Hematopoietic multipotent progenitor cell treated with erythropoietin and hydrocortisone succinate and interleukin-3 and kit ligand, for 4 days (in vitro differentiated cells): Measurements from ENCODE around the gene WNT3A.

ENCODE experiments used
- DNase-seq: peaks from one replicate; pipeline ENCODE4 v3.0.0-alpha.2; 2015

WNT3A gene

DNA sequence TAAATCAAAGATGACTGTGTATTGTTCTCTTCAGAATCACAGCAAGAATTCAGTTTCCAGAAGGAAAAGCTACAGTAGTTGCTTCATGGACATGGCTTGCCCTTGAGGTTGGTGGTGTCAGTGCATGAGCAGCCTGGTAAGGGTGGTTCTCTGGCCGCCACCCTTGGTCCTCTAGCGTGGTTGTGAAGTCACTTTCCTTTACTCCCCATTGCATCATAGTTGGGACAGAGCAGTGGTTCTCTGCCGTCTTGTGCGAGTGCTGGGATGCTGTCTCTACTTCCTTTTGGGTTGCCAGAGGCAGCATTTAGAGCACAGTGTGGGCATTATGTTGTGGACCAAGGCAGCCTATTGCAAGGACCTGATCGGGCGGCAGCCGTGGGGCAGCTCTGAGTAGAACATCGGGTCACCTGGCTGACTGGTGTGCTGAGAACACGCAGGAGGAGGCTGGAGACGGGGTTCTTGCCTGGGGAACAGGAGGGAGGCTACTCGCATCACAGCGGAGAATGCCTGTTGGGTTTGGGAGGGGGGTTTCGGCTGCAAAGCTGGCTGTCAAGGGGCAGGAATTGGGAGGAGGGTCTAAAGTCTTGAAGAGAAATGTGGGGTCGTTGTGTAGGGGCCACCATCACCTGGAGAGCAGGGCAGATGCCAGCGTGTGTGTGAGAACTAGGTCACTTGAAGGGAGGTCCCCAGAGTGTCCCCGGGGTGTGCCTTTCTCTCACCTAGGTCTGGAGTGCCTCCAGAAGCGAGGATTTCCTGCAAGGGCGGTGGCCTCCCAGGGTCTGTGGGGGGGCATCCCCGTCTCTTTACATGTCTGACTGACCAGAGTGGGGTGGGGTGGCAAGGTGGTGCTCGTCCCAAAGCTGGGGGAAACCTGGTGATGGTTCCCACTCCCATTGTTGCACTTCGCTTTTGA lies 82.0 kb downstream of the WNT3A start:
- DNase-seq, result peak; percentile 63

DNA sequence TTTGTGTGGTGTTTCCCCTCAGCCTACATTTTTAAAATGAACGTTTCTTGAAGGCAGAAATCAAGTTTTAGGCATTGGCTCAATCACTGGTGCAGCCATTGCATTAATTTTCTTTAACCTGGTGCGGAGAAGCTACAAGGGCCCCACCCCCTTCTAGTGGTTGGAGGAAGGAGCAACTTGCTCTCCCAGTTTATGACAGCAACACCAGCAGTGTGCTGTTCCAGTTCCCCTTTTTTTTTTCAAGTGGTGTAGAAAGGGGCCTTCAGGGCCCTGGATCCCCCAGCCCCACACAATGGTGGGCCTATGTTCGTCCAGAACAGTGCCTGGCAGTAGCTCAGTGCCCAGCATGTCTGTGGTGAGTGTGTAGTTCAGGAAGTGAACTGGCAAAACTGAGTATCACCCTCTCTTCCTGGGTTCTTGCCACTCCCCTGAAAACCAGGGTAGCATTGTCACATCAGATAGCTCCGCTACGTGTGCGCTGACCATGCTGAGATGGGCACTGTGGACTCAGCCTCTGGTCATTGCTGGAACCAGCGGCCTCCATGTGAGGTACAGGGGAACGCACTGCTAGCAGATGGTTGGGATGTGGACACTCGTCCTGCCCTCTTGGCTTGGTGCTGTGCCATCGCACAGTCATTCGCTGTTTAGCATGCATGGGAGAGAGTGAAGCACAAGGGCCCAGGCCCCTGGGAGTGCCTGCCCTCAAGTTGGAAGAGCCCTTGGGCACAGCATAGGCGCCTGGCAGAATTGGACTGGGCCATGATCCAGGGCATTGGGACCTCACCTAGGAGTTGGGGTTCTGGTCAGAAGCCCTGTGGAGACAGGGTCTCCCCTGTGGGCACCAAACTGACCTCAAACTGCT lies 83.0 kb downstream of the WNT3A start:
- peak; percentile 79 for DNase-seq

DNA sequence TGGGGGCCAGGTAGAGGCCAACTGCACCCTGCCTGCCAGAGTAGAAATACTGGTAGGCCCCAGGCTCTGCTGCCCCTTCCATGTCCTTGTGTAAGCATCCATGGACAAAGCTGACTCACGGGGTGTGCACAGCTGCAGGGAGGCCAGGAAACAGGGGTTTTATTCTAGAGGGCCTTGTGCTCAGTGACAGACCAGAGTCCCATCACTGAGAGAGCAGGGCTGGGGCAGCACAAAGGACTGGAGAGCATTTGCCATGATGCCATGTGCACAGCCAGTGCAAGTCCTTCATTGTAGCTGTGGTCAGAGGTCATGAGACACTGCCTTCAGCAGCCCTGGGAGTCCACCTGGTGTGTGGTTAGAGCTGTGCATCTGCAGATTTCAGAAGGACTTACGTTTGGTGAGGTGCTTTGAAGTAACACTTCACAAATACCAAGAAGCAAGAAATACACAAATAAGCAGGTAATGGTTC lies 83.8 kb downstream of the WNT3A start:
- DNase-seq, result no peak

DNA sequence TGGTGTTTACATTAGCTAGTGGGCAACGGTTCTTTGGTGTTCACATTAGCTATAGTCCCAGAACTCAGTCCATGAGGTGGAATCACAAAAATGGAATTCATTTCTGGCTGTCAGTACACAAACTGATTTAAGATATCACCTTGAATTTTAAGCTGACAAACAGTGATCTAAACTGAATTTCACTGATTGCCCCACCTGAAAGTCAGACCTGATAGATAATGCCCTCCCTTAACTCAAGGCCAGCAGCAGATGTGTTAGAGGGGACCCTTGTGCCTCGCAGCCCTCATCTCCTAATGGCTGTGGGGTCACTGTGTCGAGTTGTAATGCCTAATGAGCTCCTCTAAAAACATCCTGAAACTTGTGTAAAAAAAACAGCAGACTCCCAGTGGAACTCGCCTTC lies 84.3 kb downstream of the WNT3A start:
- no peak for DNase-seq

DNA sequence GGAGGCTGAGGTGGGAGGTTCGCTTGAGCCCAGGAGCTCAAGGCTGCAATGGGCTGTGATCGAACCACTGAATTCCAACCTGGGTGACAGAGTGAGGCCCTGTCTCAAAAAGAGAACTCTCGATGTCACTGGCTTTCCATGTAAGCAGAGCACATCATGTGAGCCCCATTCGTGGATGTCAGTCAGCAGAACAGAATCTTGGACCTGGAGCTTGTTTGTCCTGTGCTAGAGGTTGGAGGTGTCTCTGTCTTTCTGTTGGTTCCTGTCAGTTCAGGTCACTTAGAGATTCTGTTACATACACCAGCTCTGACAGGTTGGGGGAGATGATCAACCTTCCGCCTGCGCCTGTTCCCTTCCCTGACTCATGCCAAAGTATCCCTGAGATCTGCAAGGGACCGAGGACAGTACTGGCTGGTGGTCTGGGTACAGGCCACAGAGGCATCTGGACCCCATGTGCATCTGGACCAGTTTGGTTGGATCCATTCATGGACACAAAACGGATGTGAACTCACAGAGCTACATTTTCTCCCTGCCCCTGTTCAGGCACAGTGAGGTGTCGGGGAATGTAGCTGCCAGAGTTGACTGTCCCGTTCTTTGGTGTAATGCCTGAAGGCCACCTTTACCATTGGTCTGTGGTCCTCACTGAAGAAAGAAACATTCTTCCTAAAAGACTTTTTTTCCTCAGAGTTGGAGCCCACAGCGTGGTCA lies 85.7 kb downstream of the WNT3A start:
- no peak for DNase-seq

DNA sequence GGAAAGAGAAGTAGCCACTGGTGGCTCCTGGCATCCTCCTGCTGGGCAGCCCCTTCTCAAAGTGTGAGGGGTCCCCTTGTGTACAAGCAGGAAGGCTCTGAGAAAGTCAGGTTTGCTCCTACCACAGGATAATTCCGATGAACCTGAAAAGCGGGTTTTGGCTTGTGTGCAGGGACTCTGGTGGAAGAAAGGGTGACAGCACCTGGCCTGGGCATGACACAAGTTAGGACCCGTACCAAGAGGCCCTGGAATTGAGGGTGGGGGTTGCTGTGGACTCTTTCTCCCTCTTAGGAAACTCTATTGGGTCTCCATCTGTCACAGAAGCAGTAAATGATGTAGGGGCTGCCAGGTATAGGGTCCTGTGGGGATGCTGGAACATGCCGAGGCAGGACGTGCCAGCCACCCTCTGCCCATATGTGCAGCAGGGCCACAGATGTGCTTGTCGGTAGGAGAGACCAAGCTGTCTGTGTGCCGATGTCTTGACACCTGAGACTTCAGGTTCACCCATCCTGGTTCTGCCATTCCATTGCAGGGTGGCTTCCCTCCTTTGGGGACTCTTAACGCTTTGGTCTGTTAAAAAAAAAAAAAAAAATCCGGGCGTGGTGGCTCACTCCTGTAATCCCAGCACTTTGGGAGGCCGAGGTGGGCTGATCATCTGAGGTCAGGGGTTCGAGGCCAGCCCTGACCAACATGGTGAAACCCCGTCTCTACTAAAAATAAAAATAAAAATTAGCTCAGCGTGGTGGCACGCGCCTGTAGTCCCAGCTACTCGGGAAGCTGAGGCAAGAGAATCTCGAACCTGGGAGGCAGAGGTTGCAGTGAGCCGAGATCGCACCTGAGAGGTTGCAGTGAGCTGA lies 86.5 kb downstream of the WNT3A start:
- no peak for DNase-seq

DNA sequence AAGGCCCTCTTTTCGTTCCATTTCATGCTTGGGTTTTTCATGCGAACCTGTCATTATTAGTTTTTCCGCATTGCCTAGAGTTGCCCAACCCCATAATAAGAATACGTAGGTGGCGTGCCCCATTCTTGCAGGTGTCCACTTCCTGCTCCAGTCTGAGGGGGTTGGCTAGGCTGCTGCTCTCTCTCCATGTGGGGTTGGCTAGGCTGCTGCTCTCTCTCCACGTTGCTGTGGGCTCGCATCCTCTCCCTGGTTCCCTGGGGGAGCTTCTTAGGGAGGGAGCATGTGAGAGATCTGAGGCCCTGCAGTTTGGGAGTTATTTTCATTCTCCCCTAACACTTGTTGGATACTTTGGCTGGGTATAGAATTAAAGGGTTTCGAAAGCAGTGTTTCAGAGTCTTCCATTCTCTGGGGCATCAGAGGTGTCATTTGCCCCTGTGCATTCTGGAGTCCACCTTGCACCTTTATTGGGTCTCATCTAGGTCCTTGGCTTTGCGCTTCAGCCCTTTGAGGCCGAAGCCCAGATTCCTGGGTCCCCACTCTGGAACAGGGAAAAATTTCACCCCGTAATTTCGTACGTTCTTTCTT lies 87.7 kb downstream of the WNT3A start:
- no peak for DNase-seq

DNA sequence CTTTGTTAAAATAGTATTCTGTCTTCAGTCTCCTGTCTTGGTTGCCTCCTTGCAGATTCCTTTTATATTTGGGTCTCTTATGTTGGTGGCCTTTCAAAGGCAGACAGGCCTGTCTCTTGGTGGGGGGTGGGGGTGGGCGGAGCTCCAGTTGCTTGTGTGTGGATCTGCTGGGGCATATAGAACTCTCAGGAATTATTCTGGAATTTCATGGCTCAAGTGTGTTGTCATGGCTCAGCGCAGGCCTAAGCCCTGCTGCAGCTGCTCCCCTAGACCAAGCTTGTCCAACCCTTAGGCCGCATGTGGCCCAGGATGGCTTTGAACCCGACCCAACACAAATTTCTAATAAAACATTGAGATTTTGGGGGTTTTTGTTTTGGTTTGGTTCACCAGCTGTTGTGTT lies 88.4 kb downstream of the WNT3A start:
- DNase-seq, result no peak

DNA sequence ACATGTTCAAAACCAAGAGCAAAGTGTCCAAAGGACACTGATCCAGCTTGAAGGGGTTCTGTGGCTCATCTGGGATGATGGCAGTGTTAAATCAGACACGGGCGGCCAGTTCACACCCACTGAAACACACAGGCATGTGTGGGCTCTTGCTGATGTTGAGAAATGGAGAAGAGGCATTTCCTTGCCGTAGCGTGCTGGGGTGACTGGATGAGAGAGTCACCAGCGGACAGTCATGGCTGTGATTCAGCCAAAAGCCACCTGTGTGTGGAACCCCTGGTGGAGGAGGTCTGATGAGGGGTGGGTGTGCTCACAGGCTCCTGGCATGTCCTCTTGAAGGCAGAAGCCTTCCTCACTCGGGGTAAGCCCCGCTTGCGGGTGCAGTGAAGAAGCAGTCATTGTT lies 89.1 kb downstream of the WNT3A start:
- DNase-seq, result no peak

DNA sequence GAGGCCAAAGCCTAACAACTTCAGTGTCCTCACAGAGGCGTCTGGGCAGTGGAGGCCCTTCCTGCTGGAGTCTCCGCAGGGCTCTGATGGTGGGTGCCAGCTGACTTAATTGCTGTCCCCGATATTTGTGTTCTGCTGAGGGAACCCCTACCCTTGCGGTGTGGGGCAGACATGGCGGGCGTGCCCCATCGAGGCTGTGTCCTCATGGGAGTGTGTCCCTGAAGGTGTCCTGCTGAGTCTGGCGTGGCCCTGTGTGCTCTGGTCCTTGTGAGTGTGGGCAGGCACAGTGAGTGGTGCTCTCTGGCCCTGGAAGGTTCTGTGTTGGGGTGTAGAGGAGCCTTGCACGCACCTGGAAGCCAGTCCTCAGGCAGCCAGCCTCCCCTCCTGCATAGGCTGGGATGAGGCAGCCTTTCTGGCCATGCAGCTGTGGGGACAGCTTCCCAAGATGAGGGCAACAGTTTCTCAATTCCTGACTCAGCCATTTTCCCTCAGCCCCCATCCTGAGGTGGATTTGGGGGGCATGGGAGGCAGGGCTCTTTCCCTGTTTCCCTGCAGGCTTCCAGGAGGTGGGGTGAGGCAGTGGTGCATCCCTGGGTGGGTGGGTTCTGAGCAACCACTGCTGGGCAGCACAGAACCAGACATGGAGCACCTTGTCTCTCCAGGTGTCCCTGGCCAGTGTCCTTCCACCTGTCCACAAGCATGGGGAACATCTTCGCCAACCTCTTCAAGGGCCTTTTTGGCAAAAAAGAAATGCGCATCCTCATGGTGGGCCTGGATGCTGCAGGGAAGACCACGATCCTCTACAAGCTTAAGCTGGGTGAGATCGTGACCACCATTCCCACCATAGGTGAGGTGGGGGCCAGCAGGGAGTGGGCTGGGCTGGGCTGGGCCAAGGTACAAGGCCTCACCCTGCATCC lies 89.9 kb downstream of the WNT3A start:
- no peak for DNase-seq

DNA sequence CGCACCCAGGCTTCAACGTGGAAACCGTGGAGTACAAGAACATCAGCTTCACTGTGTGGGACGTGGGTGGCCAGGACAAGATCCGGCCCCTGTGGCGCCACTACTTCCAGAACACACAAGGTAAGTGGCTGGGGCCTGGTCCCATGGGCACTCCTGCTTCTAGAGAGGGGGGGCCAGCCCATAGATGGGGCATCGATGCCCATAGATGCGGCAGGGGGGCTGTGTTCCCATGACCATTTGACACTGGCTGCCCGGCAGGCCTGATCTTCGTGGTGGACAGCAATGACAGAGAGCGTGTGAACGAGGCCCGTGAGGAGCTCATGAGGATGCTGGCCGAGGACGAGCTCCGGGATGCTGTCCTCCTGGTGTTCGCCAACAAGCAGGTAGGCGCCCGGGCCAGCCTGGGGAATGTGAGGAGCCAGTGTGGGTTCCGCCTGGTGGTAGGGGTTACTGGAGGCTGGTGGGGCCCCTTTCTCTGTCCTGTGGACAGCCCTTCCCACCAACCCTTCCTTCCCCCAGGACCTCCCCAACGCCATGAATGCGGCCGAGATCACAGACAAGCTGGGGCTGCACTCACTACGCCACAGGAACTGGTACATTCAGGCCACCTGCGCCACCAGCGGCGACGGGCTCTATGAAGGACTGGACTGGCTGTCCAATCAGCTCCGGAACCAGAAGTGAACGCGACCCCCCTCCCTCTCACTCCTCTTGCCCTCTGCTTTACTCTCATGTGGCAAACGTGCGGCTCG lies 90.7 kb downstream of the WNT3A start:
- DNase-seq, result no peak

DNA sequence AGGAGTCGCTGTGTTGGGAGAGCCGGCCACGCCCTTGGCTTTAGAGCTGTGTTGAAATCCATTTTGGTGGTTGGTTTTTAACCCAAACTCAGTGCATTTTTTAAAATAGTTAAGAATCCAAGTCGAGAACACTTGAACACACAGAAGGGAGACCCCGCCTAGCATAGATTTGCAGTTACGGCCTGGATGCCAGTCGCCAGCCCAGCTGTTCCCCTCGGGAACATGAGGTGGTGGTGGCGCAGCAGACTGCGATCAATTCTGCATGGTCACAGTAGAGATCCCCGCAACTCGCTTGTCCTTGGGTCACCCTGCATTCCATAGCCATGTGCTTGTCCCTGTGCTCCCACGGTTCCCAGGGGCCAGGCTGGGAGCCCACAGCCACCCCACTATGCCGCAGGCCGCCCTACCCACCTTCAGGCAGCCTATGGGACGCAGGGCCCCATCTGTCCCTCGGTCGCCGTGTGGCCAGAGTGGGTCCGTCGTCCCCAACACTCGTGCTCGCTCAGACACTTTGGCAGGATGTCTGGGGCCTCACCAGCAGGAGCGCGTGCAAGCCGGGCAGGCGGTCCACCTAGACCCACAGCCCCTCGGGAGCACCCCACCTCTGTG lies 91.6 kb downstream of the WNT3A start:
- DNase-seq, result no peak

DNA sequence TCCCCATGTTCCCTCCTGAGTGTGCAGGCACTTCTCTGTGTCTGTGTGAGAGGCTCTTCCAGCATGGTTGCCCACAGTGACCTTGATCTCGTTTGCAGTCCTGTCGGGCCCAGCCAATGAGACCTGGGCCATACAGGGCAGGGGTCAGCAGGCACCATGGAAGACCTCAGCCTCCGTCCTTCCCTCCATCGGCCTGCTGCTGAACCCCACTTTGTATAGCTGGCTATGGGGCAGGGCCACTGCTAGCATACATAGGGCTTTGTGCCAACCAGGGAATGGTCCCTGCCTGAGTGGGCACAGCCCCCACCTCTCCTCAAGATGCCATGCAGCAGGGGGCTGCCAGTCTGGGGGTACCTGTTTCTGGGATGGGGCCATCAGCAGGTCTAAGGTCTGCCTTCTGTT lies 92.5 kb downstream of the WNT3A start:
- no peak for DNase-seq

DNA sequence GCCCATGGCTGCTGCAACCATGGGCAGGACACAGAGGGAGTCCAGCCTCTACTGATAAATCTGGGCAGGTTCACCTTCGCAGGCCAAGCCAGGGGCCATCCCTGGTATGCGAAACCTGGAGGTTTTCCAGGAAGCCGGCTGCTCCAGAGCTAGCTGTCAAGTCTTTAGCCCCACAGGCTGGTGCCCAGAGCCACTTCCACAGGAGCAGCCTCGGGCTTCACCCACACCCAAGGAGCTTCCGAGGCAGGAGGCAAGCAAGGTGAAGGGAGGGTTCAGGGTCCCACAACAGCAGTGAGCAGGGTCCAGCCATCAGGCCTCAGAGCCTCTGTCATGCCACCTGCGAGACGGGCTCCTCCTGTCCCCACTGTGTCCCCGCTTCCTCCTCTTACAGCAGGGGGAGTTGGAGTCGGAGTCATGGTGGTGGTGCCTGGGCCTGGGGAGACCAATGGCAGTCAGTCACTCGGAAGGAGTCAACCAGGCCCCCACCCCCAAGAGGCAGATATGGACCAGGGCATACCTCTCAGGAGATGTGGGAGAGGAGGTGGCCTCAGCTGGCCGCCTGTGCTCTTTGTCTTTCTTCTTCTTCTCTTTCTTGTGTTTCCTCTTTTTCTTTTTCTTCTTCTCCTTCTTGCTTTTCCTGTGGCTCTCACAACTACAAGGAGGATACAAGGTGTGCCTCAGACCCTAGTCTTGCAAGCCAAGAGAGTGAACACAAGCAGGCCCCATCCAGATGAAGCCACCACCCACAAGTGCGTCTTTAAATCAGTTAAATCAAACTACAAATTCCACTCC lies 94.2 kb downstream of the WNT3A start:
- no peak for DNase-seq

DNA sequence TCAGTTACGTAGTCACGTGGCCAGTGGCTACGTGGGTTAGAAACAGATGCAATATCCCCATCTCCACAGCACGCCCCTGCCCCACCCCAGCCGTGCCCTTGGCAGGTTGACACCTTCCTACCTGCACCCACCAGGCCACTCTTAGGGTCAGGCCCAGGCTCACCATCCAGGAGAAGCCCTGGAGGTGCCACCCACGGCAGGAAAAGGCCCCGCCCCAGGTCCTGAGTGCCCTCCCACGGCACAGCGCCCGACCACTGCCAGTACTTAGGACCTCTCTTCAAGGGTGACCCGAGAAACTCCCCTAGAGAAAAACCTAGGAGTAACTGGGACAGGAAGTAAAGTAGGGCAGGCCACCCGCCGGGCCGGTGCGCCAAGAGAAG lies 94.8 kb downstream of the WNT3A start:
- DNase-seq, result no peak

DNA sequence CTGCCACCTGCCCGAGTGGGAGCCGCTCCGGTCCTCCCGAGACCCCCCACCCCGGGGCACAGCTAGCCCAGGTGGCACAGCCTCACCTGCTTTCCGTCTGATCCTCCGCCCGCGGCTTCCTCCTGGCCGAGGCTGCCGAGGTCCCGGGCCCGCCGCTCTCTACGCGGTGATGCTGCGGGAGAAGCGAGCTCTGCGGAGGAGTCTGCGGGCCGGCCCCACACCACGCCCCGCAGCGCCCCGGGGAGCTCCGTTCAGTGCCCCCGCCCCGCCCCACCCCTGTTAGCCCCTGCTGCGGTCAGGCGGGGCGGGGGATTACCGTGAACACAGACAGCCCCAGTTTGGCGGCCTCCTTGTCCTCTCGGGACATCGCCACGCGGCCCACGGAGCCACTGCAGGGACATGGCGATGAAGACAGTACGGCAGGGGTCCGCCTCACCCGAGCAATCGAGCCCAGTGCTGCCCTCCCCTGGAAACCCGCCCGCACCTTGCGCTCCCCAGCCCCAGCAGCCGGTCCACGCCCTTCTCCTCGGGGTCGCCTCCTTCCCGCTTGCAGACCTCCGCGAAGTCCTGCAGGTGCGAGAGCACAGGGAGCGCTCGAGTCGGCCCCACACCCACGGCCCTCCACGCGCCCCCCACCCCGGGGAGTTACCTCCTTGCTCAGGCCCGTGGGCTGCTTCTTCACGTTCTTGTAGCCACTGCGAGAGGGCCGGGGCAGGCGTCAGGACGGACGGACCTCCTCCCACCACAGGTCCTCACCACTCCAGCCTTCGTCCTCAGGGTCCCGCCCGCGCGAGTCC lies 95.4 kb downstream of the WNT3A start:
- peak; percentile 83 for DNase-seq

DNA sequence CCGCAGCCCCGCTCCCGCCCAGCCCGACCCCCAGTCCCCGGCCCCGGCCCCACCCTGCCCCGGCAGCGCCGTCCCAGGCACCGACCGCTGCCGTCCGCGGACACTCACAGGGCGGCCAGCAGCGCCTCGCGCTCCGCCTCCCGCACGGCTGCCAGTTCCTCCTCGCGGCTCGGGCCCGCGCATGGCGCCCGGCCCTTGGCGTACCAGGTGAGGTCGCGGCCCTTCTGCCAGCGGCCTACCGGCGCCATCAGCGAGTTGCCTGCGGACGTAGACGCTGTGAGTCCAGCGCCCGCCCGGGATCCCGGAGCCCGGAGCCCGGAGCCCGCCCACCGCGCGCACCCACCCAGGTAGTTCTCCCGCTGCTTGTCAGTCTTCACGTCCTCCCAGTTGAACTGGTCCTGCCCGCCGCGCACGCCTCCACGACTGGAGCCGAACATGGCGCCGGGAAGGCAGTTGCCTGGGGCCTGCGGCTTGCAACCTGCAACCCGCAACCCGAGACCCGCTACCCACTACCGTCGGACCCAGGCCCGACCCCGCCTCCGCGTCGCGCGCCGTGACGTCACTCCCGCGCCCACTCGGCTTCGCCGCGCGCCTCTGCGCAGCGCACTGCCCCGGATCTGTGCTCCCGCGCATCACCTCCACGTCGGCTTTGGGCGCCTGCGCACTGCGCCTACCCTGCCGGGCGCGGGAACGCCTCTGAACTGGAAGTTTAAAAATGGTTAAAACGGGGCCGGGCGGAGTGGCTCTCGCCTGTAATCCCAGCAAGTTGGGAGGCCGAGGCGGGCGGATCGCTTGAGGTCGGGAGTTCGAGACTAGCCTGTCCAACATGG lies 96.2 kb downstream of the WNT3A start, which contains the start of gene C1orf35:
Gene C1orf35, minus strand, starts transcription at position 535 of the 830 bp plus-strand sequence. Its CDS starts 98 bp downstream, at position 437.
- DNase-seq, result peak; percentile 98
